SIG-M5 (cell line): ENCODE measurements around the gene ZNF148.

Source experiments
- DNase-seq: peaks from one replicate; lab custom pipeline; 2025; lab: John Stamatoyannopoulos, UW

The ZNF148 gene

DNA sequence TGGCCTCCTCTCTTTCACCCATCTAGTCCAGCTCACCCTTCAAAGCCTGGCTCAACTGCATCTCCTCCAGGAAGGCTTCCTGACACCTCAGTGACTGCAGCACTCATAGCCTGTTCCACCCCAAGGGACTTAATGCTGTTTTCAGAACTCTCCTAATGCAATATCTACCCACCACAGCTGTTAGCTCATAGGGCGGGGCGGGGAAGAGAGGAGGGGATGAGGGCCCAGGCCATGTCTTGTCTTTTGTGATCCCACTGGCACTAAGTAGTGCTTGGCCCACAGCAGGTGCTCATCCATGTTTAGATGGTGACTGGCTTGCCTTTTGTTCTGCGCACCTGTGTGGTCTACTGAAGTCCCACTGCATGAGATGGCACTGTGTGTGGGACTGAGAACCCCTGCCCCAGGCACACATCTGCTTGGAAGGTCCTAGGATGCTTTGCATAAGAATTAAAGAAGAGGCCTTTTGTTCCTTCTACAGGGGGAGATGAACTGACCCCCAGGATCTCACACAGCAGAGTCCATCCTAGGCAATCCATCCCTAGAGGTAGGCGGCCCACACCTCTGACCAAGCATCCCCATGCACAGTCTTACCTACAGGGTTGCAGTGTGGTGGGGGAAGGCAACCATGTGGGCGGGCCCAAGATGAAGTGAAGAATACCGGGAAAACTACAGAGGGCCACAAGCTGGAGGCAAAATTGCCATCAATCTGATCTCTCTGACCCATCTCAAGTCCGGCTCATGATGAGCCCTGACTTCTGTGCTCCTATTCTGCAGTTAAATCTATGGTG is 185.6 kb downstream of the ZNF148 start:
- DNase-seq, result no peak

DNA sequence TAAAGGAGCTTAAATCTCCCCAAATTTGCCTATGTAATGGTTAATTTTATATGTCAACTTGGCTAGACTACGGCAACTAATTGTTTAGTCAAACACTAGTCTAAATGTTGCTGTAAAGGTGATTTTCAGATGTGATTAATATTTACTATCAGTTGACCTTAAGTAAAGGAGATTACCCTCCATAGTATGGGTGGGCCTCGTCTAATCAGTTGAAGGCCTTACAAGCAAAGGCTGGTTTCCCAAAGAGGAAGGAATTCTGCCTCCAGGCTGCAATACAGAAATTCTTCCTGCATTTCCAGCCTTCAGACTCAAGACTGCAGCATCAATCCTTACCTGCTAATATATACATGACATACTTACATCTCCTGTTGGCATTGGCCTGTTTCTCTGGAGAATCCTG is 186.2 kb downstream of the ZNF148 start:
- DNase-seq, result no peak

DNA sequence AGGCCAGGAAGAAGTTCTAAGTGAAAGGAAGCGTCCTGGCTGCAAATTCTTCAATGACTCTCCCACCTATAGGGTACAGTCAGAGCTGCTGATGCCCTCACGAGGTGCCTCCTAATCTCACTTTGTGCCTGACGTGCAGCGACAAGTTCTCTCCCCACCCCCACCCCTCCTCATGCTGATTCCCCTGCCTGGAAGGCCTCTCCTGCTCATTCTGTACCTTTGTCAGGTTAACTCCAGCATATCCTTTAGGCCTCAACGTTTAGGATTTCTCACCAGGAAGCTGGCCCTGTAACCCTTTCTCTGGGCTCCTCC is 187.6 kb downstream of the ZNF148 start:
- DNase-seq, result no peak

DNA sequence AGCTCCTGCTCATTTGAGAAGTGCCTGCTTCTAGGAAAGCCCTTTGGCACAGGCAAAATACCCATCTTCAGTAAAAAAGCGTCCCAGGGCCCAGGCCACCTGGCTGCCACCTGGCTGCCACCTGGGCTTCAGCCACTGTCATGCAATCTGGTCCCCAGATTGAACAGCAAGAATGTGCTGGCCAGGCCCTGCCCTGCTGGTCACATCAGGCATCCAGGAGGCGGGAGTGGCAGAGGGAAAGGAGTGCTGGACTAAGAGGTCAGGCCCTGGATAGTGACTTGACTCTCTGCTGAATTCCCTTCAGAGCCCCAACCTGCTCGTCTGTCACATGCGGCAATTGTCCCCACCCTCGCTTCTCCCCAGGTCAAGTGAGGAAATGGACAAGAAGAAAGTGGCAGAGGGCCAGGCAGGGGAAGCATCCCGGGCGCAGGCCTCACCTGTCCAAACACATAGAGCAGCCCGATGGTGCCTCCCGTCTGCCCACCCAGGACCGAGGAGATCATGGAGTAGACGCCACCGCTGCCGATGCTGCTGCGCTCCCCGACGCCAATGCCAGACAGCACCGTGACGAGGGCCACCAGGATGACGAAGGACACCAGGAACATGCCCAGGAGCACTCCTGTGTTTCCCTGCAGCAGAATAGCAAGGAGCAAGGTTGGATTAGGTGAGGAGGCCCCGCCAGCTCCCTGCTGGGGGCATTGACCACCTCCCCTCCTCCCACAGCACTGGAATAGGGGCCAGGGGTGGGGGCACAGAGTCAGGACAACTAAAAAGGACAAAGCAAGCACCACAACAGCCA is 188.1 kb downstream of the ZNF148 start:
- no peak for DNase-seq

DNA sequence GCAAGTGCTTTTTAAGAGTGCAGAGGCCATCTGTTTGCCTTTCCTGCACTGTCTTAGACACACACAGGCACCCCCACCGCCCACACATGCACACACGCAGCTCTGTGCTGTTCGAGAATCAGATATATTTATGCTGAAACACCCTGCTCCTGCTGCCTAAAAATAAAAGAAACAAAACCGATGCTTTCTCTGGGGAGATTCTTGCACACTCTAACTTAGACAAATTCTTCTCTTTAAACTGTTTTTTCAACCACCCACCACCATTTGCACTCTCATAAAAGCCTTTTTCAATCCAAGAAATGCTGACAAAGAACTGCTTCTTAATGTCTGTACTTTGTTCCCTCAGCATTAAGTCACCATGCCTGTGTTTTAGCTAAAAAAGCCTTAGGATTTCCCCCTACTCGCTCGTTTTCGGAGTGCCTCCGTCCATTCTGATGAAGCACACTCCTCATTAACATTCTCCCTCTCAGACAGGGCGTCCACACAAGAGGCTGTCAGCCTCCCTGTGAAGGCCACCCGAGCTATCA is 188.8 kb downstream of the ZNF148 start:
- DNase-seq, result no peak

GRCh38 chr3:125185805-125186204 is 189.3 kb downstream of the ZNF148 start:
- DNase-seq, result no peak

- DNase-seq, result no peak
Measured at GRCh38 chr3:125179884-125180240, 195.3 kb downstream of the ZNF148 start.

DNA sequence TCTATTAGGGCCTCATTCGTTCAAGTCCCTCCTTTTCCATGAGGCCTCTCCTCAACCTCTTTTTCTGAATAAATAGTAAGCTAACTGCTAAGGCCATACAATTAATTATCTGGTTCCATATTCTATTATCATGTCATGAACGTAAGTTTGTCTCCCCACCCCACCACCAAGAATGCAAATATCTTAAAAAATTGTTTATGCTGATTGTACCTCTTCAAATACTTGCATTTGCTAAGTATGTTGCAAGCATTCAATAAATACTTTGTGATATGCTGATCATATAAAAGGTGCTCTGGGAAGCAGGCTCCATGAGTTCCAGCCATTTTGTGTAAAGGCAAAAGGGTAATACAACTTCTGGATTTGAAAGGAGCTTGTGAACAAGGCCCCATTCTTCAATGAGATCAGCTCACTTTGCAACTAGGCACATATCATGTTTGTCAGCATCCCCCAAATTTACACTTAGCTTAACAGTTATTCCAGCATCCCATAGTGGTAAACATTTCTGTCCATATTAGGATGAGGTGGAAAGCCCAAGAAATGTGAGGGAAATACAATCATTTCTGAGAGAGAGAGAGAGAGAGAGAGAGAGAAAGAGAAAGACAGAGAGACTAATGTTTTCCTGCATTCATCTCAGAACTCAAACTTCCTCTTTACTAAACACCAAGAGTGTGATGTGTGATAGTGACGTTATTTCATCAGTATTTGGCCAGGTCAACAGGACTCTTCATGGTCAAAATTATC is 195.8 kb downstream of the ZNF148 start:
- DNase-seq, result no peak

GRCh38 chr3:125177746-125178145 is 197.4 kb downstream of the ZNF148 start:
- DNase-seq, result no peak
